Ramos (cell line): Measurements from ENCODE around the gene TBC1D8.
"Not testable (repeated sequence)": the region's sequence is repeated elsewhere in the genome, so short reads cannot be mapped to it uniquely, and the experiment has no call there.

Source experiments
- in situ Hi-C: fragments of 300-500 bp; cut with MboI; formaldehyde crosslinking; loops from one replicate; pipeline ENCODE4 v1.14.3; 2022; ENCODE audit warnings: low sequenced_read_pairs; ENCODE audit not compliant: unreplicated experiment

The TBC1D8 gene

DNA sequence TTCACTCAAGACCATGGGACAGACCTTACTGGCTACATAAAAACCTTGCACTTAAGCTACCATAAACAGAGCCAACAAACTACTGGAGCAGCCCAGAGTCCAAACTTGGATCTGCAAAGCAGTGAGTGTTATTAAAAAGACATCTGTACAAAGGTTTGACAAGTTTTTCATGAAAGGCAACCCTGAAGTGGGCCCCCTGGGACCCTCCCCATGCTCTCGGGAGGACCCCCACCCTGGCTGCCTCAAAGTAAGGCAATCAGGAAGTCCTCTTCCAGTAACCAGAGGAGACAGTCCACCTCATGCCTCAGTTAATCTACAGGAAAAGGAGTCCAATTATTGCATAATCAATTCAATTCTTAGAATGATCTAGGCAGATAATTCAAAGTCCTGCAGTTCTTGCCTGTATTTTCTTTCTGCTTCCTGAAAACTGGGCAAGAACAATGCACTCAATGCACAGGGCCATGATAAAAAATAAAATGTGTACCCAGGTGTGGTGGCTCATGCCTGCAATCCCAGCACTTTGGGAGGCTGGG lies 69.7 kb downstream of the TBC1D8 start:
- in situ Hi-C loops: no loop called here

DNA sequence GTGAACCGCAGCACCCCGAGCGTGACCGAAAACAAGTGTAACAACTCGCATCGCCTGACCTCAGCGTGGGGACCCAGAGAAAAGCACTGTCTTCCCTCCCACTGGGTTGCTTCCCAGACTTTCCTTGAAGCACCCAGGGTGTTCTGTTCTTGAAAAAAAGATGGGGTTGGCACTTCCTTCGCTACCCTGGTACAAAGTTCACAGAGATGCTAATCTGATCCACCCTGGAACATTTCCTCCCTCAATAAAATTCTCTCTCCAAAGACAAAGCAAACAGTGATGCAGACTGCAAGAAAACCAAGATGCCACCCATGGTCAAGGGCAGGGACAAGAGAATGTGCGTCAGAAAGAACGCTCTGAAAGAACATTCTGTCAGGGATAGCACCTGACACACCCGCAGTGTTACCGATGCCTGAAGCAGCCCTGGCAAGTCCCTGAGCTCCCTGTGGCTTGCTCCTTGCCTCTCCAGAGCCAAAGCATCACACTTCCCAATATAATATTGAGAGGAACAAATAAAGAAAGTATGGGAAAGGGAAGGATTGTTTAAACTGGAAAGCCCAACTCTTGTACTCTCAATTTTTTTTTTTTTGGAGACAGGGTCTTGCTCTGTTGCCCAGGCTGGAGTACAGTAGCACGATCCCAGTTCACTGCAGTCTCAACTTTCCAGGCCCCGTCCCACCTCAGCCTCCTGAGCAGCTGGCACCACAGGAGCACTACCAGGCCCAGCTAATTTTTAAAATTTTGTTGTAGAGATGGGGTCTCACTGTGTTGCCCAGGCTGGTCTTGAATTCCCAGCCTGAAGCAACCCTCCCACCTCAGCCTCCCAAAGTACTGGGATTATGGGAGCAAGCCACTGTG lies 70.7 kb downstream of the TBC1D8 start:
- in situ Hi-C loops: no loop called here

DNA sequence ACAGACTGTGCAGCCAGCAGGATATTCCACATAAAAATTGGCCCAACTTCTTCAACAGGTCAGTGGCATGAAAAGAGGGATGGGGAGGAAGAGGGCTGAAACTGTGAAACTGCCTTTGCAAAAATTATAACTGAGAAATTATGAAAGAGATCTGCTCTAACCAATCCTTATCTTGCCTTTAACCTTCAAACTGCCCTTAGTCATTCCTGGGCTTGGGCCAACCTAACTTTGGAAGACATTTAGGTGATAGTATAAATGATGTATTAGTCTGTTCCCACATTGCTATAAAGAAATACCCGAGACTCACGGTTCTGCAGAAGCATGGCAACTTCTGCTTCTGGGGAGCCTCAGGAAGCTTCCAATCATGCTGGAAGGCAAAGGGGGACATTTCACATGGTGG lies 74.6 kb downstream of the TBC1D8 start:
- in situ Hi-C loops: no loop called here

DNA sequence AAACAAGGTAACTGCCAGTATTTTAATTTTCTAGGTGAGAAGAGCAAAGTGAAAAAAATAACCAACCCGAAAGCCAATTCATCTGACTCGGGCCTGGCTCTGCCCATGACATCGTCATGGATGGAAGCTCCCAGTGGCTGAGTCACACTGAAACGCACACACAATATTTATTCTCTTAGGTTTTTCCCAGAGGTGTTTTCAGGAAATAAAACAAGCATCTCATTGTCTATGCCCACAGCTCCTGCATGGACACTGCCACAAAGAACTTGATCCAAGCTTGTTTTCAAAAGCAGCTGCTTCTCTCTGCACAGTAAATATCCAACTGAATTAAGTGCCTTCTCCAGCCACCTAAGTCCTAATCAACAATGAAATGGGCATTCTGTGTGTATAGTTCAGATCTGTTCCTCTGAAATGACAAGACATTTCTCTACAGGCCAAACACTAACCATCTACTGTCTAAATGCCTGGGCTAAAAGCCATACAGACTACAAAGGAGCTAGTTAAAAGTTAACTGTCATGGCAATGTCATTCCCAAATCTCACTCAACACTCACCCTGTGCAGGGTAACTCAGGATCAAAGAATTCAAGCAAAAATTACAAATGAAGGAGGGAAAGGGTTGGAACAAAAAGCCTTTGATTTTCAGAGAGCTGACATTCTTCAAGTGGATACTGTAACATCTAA lies 86.2 kb downstream of the TBC1D8 start:
- in situ Hi-C loops: no loop called here

DNA sequence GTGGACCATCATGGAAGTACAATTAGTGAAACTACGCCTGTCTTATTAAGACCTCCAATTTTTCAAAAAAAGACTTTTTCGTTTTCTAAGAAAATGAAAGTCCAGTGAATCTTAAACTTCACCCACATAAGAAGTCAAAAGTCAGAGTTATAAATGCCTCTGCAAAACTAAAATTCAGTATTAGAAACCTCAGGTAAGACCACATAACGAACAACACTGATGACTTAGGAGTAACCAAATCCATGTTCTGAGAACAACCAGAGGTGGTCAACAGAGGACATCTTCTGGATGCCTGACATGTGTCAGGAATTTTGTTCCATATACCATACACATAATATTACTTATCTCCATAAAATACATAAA lies 86.7 kb downstream of the TBC1D8 start:
- in situ Hi-C loops: no loop called here

DNA sequence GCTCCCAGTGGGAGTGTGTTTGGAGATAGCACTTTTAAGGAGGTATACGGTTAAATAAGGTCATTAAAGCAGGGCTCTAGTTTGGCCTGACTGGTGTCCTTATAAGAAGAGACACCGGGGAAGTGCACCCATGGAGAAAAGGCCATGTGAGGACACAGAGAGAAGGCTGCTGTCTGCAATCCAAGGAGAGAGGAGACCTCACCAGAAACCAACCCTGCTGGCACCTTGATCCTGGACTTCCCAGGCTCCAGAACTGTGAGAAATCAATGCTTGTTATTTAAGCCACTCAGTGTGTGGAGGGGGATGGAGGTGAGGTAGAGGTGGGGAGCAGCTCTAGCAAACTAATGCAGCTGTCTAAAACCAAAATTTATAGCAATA lies 87.1 kb downstream of the TBC1D8 start:
- in situ Hi-C loops: no loop called here

DNA sequence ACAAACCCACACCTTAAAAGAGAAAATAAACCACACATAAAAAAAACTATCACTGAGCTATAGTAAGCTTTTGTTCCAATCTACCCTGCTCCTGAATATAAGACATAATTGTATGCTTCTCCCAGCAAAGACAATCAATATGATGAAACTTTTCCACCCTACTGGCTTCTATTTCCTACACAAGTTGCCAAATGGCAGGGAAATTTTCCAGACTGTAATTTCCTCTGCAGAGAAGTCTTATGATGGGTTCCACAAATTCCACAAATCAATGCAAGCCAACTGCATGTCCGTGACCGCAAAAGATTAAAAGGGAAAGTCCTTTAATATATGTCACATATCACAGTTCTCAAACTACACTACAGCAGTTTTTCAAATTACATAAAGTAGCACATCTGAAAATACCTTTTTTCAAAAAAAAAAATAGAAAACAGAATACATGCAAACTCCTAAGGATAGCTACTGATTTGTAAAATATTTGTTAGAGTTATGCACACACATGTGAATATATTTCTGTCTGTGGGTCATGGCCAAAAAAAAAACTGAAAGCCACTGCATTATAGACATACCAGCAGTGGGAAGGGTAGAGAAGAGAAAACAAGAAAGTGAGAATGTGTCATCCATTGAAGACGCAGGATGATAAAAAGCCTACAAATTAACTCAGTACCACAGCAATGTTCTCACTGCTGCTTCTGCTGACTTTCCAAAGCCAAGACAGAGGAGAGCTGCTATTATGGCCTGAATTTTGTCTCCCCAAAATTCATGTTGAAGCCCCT lies 87.6 kb downstream of the TBC1D8 start:
- in situ Hi-C loops: no loop called here

DNA sequence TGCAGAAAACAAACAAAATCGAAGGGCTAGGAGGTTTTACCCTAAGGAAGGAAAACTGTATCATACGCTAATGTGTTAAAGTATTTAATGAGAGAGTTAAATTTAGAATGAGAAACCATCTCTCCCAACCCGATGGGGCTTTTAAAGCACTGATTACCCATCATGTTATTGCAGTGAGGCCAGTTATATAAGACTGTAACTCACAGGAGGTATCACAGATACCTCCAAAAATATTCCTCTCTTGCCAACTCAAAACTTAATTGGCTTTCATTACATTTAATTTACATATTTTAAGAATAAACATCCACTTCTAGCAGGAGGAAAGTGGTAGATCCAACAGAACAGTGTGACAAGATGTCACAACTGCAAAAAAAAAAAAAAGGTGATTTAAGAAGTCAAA lies 92.8 kb downstream of the TBC1D8 start:
- in situ Hi-C loops: no loop called here

DNA sequence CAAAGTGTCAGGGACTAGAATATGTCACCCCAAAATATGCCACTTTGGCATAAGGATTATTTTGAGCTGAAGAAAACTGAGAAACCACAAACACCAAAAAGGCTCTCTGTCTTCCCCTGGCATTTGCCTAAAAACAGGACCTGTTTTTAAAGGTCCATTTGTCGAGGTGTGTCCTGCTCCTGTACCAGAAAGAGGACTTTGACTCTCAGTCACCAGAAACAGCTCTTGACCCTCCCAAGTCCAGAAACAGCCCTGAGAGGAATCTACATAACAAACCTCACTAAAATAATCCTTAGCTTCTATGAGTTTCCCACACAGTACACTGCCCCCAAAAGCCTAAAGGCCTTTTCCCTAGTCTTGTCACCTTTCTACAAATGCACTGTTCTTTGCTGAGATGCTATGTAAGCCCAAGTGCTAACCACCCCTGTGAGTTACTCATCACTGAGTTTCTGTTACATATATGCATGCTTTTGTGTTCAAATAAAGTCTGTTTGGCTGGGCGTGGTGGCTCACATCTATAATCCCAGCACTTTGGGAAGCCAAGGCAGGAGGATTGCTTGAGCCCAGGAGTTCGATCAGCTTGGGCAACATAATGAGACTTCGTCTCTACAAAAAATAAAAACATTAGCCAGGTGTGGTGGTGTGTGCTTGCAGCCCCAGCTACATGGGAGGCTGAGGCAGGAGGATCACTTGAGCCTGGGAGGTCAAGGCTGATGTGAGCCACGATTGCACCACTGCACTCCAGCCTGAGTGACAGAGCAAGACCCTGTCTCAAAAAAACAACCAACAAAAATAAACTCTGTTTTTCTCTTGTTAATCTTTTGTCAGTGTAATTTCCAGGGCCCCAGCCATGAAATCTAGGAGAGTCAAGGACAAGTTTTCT lies 93.9 kb downstream of the TBC1D8 start:
- in situ Hi-C loops: no loop called here

DNA sequence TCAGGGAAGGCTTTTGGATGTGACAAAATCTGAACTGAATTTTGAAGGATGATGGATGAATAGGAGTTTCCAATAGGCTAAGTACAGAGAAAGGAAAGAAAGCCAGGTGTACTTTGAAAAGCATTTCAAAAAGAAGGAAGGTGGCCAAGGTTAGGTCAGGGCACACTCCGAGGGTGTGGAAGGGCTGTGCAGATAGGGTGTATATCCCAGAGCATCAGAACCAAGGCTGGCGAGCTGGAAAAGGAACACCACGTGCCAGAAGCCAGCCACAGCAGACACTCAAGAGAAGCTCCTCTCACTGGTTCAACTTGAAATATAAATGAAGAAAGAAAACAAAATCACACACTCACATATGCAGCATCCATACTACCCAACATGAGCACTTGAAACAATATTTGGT lies 98.1 kb downstream of the TBC1D8 start:
- in situ Hi-C loops: no loop called here

DNA sequence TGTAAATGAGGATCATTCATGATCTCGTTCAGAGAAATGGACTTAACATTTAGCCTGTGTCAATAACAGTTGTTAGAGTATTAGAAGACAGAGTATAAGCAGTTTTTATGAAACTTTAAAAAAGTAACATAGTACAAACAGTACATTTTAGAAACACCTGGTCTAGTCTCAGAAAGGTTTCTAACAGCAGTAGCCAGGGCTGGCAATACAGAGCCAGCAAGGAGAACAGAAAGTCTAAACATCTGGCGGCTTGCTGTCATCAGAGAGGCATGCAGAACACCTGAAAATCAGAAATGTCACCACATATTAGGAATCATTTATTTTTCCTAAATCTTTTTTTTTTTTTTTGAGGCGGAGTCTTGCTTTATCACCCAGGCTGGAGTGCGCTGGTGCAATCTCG lies 99.0 kb downstream of the TBC1D8 start:
- in situ Hi-C loops: no loop called here

DNA sequence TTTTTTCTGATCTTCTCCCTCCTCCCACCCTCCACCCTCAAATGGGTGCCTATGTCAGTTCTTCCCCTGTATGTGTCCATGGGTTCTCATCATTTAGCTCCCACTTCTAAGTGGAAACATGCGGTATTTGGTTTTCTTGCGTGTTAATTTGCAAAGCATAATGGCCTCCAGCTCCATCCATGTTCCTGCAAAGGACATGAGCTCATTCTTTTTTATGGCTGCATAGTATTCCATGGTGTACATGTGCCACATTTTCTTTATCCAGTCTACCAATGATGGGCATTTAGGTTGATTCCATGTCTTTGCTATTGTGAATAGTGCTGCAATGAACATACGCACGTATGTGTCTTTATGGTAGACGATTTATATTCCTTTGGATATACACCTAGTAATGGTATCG lies 100.3 kb downstream of the TBC1D8 start:
- in situ Hi-C loops: not testable (repeated sequence)

DNA sequence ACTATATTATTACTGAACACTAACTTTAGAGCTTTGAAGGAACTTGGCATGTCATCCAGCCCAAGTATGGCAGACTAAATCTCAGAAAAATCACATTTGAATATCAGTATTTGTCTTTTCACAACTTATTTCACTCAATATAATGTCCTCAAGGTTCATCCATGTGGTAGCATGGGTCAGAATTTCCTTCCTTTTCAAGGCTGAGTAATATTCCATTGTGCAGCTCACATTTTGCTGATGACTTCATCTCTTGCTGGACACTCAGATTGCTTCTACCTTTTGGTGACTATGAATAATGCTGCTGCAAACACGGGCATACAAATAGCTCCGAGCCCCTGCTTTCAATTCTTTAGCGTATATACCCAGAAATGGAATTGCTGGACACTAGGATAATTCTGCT lies 102.4 kb downstream of the TBC1D8 start:
- in situ Hi-C loops: no loop called here

DNA sequence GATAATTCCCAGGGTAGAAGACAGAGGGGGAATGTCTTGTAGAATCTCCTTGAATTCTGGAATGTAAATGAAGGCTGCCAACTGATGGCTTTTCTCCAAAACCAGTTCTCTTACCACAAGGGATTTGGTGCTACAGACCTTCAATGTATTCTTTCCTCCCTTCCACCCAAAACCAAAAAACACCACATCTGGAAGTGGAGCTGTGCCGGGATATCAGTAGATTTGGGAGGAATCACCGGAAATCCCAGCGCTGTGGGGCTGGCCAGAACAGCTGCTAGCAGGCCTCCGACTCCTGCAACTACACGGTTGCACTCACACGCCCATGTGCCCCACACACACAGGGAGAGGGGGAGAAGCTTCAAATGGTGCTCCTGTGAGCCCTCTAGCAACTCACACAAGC lies 103.4 kb downstream of the TBC1D8 start:
- in situ Hi-C loops: no loop called here

DNA sequence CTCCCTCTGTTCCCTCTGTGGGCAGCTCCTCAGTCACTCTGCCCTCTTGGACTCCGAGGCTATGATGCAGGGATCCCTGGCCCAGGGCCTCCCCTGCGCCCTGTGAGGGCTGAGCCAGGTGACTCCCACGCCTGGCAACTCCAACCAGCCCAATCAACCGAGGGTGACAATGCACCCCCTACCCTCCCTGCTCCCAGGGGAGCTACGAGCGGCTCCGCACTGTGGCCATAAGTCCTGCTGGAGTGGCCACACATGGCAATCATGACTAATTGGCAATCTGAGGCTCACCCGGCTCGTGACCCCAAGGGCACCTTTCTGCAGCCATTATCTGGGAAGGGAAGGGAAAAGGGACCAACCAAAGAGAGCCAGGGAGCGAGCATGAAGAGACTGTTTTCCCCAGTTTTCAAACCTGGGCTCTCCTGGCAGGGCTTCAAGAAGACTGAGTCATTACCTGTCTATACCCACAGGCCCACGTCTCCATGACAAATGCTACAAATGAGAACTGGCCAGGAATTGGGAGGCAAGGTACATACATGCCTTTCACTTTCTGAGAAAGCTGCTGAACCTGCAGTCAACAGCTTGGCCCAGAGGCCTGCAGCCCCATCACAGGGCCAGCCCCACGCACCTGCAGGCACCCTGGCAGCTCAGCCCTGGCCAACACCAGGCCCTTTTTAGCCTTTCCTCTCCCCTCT lies 104.0 kb downstream of the TBC1D8 start:
- in situ Hi-C loops: no loop called here

DNA sequence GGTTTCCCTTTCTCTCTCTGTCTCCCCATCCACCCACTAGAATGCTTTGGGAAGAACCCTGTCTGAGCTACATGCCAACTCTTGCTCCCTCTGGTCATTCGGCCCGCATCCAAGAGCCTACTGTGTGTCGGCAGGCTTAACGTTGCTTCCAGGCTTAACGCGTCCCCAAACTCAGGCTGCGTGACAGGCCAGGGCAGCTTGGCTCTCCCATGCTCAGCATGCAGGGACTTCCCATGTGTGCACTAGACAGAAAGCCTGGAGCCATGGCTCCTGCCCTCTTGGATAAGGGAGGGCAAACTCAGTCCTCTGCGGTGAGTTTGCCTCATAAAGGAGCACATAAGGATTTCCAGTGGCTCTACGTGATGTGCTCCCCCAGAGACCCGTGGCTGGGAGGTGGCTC lies 105.9 kb downstream of the TBC1D8 start:
- in situ Hi-C loops: no loop called here

DNA sequence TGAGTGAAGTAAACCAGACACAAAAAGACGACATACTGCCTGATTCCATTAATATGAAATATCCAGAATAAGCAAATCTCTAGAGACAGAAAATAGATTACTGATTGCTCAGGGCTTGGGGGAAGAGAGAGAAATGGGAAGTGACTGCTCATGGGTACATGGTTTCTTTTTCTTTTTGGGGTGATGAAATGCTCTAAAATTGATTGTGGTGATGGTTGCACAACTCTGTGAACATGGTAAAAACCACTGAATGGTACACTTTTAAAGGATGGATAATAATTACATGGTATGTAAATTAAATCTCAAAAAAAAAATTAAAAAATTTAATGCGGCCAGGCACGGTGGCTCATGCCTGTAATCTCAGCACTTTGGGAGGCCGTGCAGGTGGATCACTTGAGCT lies 109.8 kb downstream of the TBC1D8 start:
- in situ Hi-C loops: no loop called here

DNA sequence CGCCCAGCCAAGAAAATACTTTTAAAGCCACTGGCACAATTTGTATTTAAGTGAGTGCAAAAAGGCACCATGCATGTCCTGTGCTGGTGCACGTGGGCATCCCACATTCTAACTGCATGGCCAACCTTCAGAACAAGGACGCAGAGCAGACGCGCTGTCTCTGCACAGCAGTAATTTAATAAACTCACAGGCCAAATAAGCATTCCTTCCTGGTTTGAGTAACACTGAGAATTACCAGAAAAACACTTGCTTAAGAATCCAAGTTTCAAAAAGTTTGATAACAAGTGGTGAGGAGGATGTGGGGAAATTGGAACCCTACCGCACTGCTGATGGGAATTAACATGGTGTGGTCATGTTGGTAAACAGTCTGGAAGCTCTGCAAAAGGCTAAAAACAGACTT lies 110.4 kb downstream of the TBC1D8 start:
- in situ Hi-C loops: no loop called here

DNA sequence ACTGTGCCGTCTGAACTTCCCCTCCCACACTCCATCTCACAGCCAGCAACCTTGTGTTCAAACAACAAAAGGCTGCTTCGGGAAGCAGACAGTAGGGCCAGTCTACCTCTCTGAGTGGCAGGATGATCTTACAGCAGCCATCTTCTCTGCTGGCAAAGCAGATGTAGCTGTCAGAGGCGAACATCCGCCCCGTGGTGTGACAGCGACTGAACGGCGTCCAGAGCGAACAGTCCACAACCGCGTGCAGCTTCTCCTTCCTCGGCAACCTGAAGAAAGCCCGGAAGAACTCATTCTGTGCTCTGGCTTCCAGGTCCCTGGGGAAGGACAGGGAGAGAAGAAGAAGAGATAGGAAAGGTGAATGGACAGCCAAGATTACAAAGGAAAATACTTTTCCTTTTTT lies 111.1 kb downstream of the TBC1D8 start:
- in situ Hi-C loops: no loop called here
